HG02678 (cell line): Measurements from ENCODE around the gene NOXA1.
"Not testable (repeated sequence)": the region's sequence is repeated elsewhere in the genome, so short reads cannot be mapped to it uniquely, and the experiment has no call there.

Experiments
- ATAC-seq: cut with Tn5 transposase; IDR thresholded peaks from one replicate; pipeline ENCODE4 v1.9.1; 2021; ENCODE audit warnings: mild to moderate bottlenecking, moderate library complexity; ENCODE audit not compliant: unreplicated experiment

Gene NOXA1

DNA sequence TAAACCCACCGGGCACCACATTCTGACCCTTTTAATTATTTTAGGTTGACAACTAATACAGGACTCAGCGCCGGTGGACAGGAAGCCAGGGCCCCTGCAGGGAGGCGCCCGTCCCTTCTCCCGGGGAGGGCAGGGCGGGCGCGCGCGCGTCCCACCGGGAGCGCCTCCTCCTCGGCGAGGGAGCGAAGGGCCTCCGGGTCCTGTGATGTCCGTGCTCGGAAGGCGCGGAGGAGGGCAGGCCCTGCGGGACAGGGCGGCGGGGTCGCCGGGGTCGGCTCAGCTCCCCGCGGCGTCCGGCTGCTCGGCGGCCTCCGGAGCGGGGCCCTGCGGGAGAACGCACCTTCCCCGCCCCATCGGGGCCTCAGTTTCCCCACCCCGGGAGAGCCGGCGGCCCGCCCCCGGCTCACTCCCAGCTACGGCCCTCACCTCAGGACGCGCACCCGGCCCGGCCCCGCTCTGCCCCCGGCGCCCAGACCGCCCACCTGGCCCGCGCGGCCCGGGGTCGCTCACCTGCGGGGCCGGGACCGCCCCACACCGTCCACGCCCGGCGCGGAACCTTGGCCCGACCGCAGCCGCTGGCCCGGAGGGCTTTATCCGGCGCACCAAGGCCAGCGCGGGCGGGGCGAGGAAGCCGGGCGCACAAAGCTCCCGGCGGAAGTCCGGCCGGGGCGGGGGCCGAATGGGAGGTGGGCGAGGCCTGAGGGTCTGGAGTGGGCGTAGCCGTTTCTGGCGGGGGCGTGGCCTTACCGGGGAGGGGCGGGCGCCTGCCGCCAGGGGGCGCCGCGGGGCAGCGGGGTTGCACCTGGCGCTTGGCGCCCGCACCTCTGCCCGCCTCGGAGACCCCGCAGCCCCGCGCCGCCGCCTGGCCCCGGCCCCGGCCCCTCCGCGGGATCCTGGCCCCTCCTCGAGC lies at the start of gene NOXA1, which contains the start of gene EXD3:
TSS of gene NOXA1 (plus strand) at position 790 of the 910 bp plus-strand sequence. CDS start 137 bp downstream, outside the sequence.
TSS of gene EXD3 (minus strand) at position 559 of the 910 bp plus-strand sequence. CDS start 27,805 bp downstream, outside the sequence.
- peak; percentile 86 for ATAC-seq

DNA sequence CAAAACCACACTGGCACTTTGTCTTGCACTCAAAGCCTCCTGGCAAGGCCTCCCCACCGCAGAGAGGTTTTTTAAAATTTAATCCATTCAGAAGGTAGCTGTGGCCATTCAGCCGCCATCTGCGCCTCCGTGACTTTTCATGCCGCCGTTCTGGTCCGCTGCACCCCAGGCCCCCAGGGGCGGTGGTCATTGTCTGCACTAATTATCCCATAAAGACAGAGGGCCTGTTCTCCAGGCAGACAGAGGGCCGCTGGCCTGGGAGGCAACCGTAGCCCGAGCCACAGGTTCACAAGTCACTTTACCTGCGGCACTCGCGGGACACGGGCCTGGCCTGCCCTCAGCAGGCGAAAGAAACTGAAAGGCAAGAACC lies 49.6 kb upstream of the NOXA1 start:
- no peak for ATAC-seq

GRCh38 chr9:137374131-137374845 lies 48.9 kb upstream of the NOXA1 start:
- no peak for ATAC-seq

DNA sequence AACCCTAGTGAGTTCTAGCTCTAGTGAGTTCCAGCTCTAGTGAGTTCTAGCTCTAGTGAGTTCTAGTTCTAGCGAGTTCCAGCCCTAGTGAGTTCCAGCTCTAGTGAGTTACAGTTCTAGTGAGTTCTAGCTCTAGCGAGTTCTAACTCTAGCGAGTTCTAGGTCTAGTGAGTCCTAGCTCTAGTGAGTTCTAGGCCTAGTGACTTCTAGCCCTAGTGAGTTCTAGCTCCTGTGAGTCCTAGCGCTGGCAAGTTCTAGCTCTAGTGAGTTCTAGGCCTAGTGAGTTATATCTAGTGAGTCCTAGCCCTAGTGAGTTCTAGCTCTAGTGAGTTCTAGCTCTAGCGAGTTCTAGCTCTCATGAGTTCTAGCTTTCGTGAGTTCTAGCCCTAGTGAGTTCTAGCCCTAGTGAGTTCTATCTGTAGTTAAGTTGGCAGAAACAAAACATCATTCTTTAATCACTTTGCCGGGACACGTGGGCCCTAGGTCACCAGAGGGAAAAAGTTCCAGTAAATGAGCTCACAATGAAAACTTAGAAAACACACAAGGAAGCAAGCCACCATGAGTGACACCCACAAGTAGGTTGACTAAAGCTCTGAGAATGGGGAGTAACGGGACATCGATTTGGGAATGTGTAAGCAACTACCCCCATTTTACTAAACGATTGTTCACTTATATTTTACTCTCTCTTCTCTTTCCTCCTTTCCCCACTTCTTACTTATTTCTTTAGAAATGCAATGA lies 47.7 kb upstream of the NOXA1 start:
- no peak for ATAC-seq

DNA sequence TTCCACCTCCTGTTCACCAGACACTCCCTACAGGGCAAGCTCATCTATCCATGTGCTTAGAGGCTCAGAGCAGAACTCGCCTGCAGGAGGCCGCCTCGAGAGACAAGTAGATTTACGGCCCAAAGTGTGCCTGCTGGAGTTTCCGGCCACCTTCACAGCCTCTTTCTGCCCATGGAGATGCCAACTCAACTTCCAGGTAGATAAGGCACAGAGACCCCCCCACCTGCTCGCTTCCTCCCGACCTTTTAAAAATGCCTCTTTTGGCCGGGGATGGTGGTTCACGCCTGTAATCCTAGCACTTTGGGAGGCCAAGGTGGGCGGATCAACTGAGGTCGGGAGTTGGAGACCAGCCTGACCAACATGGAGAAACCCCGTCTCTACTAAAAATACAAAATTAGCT lies 46.8 kb upstream of the NOXA1 start:
- ATAC-seq, result no peak

GRCh38 chr9:137378688-137379410 lies 44.3 kb upstream of the NOXA1 start:
- not testable (repeated sequence) for ATAC-seq

GRCh38 chr9:137379761-137380161 lies 43.4 kb upstream of the NOXA1 start:
- ATAC-seq, result no peak

DNA sequence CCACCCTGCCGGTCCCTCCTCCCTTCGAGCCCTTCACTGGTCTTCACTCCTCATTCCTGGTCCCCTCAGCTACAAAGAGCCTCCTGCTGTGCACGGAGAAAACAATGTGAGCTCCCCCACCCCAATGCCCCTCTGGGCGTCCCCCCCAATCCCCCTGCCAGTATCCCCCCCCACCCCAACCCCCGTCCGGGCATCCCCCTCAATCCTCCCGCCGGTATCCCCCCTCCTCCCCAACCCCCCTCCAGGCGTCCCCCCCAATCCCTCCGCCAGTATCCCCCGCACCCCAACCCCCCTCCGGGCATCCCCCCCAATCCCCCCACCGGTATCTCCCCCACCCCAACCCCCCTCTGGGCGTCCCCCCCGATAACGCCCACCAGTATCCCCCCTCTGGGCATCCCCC lies 43.0 kb upstream of the NOXA1 start:
- ATAC-seq, result no peak

- no peak for ATAC-seq
Measured at GRCh38 chr9:137380606-137381005, 42.6 kb upstream of the NOXA1 start.

GRCh38 chr9:137381501-137382443 lies 41.4 kb upstream of the NOXA1 start:
- no peak for ATAC-seq

DNA sequence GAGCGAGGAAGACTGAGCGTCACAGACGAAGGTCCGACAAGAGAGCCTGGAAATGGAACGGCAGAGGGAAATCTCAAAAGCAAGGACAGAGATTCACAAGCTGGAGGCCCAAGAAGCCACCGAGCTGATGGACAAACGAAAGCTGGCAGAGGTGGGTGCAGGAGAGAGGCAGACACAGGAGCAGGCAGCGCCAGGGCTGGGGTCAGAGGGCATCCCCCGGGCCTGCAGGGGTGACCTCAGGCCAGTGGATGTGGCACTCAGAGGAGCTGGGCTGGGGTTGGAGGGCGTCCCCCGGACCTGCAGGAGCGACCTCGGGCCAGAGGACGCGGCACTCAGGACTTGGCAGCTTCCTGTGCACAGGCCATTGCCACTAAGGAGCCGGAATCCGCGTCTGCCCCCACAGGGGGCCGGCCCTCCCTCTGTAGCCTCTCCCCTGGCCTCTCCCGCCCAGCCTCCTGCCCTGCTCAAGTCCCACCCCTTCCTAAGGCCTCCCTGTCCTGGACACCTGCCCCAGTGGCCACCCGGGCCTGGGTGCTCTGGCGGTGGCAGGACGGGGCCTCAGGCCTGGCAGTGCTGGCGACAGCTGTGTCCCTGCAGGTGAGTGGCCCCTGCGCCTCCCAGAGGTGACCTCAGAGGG lies 40.6 kb upstream of the NOXA1 start:
- ATAC-seq, result no peak

DNA sequence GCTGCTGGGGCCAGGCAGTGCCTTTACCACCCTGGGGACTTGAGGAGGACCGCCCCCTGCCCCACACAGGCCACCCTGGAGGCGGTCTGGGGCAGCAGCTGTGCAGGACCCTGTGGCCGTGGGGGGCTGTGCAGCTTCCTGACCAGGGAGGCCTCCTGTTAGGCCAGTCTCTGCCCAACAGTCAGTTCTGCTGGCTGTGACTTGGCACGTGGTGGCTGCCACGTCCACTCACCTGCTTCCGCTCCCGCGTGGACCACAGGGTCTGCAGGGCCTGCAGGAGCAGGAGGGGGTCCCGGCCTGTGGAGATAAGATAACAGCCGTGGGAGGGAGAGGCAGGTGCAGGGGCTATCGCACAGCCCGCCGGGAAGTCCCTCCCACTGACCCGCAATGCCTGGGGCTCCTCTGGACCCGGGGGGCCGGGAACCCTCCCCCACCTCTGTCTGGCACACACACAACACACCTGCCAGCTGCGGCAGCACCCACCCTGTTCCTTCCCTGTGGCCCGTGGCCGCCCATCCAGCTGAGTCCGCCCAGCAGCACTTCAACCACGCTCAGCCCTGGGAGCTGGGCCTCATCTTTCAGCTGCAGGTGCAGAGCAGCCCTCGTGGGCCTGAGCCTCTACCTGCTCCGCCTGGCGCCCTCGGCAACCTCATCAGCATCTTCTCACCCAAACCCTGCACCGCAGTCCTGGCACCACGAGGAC lies 40.0 kb upstream of the NOXA1 start:
- no peak for ATAC-seq

DNA sequence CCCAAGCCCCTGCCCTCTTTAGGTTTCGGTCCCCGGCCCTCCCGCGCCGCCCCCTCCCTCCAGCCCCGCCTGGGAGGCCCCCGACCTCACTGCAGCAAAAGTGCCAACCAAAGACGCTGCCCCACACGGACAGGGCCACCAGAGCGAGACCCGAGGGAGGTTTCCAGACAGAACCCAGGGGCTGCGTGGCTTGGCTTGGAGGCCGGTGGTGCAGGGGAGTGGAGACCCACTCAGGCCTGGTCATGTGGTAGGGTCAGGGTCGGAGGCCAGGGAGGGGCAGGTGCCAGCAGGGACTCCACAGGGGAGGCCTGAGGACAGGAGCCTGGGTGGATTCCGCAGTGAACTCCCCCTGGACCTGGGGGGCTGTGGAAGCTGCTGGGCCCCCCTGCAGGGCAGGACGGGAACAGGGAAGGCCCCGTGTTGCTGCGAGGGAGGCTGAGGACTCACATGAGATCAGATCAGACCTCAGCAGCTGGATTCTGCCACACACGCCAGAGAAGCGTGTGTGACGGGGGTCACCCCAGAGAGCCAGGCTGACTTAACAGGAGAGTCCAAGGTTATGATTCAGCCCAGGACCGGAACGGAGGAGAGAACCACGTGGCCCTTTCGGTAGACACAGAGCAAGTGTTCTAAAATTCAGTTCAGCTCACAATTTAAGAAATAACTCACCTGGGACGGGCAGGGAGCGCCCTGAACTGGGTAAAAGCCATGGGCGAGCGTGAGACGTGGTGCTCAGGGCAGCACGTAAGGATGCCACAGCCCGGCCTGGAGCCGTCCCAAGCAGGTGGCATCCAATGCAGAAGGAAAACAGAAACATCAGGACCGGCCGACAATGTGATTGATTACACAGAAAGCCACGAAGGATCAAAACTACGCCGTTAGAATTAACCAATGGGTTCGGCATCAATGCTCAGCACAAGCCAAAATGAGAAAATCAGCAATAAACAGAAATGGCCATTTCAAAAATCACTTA lies 39.1 kb upstream of the NOXA1 start:
- ATAC-seq, result no peak

GRCh38 chr9:137385061-137385655 lies 38.0 kb upstream of the NOXA1 start:
- no peak for ATAC-seq

GRCh38 chr9:137386507-137387113 lies 36.6 kb upstream of the NOXA1 start:
- not testable (repeated sequence) for ATAC-seq

DNA sequence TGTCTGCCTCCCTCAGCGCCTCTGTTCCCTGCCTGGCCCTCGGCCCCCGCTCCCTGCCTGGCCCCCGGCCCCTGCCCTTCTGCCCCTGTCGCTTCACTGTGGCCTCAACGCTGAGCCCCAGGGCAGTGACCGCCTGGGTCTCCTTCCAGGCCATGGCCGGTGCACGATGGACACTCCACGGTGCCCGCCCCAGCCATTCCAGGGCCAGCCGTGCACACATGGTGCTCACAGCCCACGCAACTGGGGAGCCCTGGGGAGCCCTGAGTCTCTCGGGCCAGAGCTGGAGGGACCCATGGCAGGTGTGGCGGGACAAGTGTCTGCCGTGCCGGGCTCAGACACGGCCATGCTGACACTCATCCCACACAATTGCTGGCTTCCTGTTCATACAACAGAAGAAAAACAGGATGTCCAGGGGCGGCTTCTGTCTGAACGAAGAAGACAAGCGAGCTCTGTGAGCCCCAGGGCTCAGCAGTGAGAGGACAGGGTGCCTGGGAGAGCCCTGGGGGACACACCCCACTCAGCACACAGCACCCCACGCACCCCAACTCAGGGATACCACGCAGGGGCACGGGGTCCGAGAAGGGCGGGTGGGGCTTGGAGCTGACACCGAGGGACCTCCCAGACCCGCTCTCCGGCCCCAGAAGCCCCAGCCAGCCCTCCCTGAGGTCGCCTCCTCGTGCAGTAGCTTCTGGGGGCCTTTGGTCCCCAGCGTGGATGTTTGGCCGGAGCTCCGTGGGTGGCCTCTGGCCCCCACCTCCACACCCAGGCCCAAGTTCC lies 35.9 kb upstream of the NOXA1 start:
- no peak for ATAC-seq
